NCI-H2227 (cell line): ENCODE measurements around the gene KPNA3.

Experiments
- DNase-seq: peaks from one replicate; lab custom pipeline; 2025; ENCODE audit not compliant: unreplicated experiment; lab: John Stamatoyannopoulos, UW

KPNA3 gene

DNA sequence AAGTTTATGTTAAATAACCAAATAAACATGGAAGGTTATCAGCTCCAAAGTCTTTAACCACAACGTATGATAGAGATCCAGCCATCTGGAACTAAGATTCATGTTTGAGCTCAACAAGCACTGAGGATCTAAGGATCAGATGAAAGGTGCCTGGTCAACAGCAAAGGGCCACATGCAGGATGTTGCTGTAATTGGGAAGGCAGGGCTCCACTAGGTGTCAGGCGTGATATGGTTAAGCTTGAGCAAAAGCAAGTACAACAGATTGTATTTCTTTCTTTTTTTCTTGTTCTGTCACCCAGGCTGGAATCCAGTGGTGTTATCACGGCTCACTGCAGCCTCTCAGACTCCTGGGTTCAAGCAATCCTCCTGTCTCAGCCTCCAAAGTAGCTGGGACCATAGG is 113.2 kb downstream of the KPNA3 start:
- DNase-seq = no peak

DNA sequence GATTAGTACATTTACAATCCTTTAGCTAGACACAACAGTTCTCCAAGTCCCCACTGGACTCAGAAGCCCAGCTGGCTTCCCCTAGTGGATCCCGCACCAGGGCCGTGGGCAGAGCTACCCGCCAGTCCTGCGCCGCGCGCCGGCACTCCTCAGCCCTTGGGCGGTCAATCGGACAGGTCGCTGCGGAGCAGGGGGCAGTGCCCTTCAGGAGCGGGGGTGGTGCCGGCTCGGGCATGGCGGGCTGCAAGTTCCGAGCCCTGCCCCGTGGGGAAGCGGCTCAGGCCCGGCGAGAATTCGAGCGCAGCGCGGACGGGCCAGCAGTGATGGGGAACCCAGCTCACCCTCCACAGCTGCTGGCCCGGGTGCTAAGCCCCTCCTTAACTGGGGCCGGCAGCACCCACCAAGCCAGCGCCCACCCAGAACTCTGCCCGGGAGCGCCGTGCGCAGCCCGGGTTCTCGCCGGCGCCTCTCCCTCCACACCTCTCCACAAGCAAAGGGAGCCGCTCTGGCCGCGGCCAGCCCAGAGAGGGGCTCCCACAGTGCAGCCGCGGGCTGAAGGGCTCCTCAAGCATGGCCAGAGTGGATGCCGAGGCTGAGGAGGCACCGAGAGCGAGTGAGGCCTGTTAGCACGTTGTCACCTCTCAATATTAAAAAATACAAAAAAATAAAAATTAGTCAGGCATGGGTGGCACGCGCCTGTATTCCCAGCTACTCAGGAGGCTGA is 114.1 kb downstream of the KPNA3 start:
- no peak for DNase-seq

DNA sequence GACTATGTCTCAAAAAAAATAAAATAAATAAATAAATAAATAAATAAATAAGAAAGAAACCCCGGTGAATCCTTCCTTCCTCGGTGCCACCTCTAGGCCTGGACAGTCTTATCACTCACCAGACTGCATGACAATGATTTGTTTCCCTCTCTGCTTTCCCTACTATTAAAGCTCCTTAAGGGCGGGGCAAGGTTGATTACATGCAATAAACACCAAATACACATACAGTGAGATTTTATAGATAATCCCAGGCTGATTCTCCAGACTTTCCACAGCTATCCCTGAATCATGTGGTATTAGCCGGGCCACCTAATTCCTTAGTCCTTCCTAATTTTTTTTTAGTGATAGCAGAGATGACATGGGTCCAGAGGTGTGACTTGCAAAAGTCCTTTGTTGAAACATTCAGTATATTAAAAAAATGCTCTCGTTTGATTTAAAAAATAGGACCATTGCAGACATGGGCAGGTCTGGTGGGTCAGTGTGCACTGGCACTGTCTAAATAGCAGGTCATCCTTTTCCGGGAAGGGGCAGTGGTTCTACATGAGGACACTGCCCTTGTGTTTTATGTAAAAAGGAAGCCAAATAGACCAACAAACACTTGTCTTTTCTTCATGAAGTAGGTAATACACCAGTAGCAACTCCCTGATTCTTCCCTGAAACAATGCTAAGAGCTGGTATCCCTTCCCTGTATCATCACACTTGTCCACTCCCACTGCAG is 115.7 kb downstream of the KPNA3 start:
- DNase-seq = no peak

DNA sequence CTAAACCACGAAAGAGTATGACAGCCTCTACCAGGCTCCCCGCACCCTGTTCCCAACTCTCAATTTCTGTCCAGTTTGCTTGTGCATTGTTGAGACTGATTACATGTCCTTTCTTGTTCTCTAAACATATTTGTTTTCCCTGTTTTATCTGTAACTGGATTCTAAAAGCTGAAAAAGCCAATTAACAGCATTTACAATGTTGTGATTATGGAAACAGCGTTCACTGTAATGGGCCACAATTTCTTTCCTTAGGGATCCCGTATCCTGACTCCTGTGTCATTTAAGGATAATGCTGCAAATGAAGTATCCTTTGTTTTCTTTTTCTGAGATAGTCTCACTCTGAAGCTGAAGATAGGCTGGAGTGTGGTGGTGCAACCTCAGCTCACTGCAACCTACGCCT is 121.7 kb downstream of the KPNA3 start:
- no peak for DNase-seq

DNA sequence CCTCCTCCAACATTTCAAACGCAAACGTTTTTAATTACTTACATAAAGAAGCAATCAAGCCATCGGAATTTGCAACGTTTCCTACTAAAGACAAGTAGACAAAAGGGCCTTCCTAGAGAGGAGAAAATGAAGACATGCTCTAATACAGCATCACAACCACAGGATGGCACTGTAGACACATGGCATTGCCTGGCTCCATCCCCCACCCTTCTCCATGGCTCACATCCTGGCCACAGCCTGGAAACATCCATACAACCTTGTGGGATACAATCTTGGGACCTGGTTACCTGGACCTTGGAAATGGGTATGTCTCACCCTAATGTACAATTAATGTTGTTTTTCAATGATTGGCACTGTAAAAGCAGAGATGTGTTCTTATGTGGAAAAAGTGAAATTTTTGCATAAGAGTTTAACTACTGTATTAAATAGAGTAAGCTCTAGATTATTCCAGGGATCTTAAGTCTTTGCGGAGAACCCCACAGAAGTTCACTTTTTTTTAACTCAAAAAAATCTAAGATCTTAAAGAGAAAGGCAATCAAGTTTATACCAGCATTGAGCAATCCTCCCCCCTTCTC is 122.7 kb downstream of the KPNA3 start:
- DNase-seq = peak; percentile 47

DNA sequence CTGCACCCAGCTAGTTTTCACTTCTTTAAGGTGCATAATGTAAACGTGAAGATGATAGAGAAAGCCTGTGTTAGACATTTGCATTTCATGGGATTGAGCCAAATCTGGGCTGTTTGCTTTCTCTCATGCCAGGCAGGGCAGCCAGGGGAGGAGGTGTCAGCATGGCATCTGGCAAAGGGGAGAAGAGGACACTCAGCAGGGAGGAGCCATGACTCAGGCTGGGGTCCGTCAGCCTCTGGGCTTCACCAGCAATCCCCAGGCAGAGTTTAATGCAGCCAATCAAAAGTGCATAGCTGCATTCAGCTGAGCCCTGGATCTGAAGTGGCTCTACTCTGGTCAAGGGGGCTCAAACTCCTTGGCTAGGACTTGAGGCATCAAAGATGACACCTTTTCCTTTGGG is 124.7 kb downstream of the KPNA3 start:
- no peak for DNase-seq

DNA sequence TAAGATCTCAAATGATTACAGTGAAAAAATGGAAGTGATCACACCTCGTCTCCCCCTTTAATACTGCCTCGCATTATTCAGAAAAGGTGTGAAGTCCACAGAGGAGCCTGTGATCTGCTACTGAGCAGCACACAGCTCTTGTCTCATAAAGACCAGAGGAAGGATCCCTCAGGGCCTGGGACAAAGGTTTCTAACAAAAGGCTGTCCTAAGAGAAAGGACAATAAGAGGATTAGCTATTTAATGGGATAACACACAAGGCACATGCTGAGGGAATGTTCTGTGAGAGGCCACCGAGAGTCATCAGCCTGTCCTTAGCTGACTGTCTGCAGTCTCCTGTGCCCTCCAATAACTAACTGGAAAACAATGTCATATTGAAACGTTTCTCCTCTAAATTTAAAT is 127.9 kb downstream of the KPNA3 start:
- no peak for DNase-seq

DNA sequence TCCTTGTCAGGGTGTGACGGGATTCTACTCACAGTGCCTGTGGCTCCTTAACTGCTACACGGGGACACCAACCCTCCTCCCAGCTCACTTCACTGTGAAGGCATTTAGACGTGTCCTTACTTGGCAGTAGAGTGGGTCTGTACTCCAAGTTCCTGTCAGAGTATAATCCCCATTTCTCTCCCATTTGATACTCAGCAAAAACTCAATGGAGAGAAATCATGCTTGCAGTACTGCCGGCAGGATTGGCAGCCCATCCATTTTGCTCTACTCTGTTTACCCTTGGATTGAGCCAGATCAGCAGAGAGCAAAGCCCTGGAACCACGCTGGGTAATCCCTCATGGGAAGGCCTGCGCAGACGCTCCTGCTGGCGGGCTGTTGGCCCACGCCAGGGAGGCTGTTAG is 135.2 kb downstream of the KPNA3 start:
- DNase-seq = no peak

DNA sequence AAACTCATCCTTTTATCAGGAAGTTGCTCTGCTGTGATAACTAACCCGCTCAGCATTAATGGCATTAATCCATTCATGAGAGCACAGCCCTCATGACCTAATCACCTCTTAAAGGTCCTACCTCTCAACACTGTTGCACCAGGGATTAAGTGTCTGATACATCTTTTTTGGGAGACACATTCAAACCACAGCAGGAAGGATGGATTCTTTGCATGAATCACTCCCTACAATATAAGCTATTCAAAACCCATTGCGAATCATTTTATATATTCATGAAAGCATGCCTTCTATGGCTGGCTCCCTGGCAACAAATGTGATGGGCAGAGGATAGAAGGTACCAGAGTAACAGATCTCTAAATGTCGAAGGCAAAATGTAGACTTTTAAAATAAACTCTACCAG is 136.6 kb downstream of the KPNA3 start:
- no peak for DNase-seq

DNA sequence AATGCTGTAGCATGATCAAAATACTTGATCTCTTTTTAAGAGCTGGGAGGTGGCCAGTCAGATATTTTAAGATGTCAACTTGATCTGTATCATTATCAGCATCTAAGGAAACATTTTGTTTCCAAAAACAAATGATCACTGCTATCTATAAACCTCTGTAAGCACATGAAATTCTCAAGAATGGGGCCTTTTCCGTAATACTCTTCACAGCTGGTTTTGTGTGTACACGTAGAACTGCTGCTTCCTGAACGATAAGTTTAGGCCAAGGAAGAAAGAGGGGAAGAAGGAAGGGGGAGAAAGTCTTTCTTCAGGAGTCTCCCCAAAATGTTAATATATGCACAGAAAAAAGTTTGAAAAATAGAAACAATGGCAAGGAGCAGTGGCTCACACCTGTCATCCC is 138.5 kb downstream of the KPNA3 start:
- DNase-seq = no peak

DNA sequence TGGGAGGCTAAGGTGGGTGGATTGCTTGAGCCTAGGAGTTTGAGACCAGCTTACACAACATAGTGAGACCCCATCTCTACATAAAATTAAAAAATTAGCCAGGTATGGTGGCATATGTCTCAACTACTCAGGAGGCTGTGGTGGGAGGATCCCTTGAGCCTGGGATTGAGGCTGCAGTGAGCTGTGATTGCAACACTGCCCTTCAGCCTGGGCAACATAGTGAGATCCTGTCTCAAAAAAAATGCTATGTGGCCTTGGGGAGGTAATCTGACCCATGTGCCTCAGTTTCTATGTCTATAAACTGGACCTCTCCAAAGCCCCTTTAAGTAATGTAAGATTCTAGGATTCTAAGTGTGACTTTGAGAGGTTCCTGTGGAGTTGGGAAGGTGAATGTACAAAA is 139.0 kb downstream of the KPNA3 start:
- no peak for DNase-seq

DNA sequence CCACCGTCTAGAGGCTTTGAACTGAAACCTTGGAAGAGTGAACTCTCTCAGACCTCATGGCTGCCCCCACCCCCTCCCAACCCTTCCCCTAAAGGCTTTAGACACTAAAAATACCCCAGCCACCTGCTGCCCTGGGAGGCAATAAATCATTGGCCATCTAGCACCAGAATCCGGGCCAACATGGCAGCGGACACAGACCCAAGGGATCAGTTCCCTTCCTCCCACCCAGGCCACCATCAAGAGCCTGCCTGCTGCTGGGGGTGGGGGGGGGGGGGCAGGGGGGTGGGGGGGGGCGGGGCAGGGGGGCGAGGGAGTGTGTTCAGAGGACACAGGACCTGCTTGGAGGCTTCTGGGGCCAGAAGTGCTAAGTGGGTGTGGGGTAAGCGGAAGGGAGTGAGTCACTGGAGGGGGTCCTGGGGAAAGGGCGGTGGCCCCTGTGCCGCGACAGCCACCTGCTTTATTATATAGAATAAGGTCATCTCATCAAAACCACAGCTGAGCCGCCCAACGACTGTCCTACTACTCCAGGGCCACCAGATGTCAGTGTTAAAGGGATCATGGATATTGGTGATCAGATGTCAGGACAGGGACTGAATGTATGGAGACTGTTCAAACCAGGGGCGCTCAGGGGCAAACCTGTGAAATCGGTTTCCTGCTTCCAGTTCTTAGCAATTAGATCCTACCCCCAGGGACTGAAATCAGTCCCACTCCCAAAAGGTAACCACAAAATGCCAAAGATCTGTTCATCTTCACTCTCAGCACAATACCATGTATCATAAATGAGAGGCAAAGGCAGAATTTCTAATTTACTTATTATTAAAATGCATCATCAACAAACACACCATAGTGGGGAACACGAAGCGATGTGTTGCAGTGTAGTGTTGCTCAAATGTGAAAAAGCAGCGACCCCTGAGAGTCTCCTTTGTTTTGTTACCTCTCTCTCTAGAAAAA is 139.9 kb downstream of the KPNA3 start:
- DNase-seq = peak; percentile 56

DNA sequence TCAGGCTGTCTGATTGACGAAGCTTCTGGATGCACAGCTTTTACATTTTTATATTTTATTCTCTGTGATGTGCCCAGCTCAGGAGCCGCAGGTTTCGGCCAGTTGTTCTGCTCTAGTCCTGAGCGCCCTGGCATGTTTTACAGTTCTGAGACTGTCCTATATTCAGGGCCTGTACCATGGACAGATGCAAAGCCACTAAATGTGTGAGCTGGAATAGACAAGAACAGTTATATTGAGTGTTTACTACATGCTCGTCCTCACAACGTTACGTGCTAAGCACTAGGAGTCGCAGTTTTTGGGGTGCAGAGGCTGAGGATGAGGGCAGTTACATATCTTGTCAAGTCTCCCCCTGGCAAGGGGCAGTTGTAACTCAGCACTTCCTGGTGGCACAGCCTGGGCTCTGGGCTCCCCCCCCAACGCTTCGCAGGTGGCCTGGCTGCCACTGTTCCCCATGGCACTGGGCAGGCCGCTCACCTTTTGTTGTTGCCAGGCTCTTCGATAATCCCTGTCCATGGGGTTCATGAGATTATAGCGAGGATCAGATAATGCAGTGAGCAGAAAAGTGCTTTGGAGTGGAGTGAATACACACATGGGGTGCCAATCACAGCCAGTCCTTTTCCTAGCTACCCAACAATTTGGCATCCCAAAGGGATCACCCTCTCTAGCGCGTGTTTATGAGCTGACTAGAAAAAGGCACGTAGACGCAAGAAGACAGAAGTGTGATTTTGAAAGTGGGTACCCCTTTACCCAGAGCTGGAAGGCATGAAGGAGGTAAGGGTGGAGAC is 140.7 kb downstream of the KPNA3 start:
- DNase-seq = no peak

DNA sequence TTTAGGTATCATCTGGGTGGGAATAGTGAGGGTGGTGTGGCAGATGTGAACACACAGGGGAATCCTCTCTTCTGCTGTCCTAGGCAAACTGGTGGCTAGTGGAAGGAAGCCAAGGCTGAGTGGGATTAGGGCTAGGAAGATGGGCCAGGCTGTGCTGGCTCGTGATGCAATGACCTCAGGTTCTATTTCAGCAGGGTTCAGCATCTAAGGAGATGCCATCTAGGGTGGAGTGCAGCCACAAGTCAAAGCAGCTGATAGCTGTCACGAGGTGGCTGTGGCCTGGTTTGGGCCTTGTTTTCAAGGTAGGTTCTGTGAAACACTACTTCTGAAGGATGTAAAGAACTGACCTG is 142.5 kb downstream of the KPNA3 start:
- DNase-seq = no peak
